Renal cortical epithelial cell (primary cell): ENCODE results near the gene FRAS1. TPM values are rescaled to one million over a fixed set of nuclear protein-coding genes. Genes with fewer than 3 reads are reported as not detected.
"Not testable (repeated sequence)": the region's sequence is repeated elsewhere in the genome, so short reads cannot be mapped to it uniquely, and the experiment has no call there.

Source experiments
- DNase-seq: peaks from one replicate; pipeline ENCODE4 v3.0.0-alpha.2; 2011; ENCODE audit warnings: low read depth
- total RNA-seq: library from RNA; depleted of rRNA; stranded (reverse); fragments of >200 nt; gene quantifications from 2 replicates; pipeline ENCODE4 v1.2.3, GENCODE V29; 2014

The FRAS1 gene
- total RNA-seq, 1 donor from 2014 or later, result 30.3 TPM

- peak; percentile 29 for DNase-seq
Measured at GRCh38 chr4:78057600-78058550, 752 bp downstream of the FRAS1 start.

- DNase-seq, result peak; percentile 36
Measured at GRCh38 chr4:78058591-78059523, 1.7 kb downstream of the FRAS1 start.

- peak; percentile 85 for DNase-seq
Measured at GRCh38 chr4:78059524-78059889, 2.4 kb downstream of the FRAS1 start.

- no peak for DNase-seq
Measured at GRCh38 chr4:78059938-78060337, 2.8 kb downstream of the FRAS1 start.

- DNase-seq, result no peak
Measured at GRCh38 chr4:78061939-78062570, 4.9 kb downstream of the FRAS1 start.

GRCh38 chr4:78065508-78066192 lies 8.5 kb downstream of the FRAS1 start:
- peak; percentile 5 for DNase-seq

GRCh38 chr4:78068481-78068880 lies 11.4 kb downstream of the FRAS1 start:
- DNase-seq, result no peak

- no peak for DNase-seq
Measured at GRCh38 chr4:78069319-78069718, 12.2 kb downstream of the FRAS1 start.

GRCh38 chr4:78069859-78070258 lies 12.7 kb downstream of the FRAS1 start:
- DNase-seq, result no peak

- DNase-seq, result no peak
Measured at GRCh38 chr4:78070731-78071282, 13.7 kb downstream of the FRAS1 start.

- DNase-seq, result no peak
Measured at GRCh38 chr4:78074759-78075158, 17.6 kb downstream of the FRAS1 start.

GRCh38 chr4:78075986-78076385 lies 18.9 kb downstream of the FRAS1 start:
- DNase-seq, result no peak

- DNase-seq, result no peak
Measured at GRCh38 chr4:78078101-78078500, 21.0 kb downstream of the FRAS1 start.

- no peak for DNase-seq
Measured at GRCh38 chr4:78079726-78080430, 22.8 kb downstream of the FRAS1 start.

- DNase-seq, result no peak
Measured at GRCh38 chr4:78081541-78081940, 24.4 kb downstream of the FRAS1 start.

- no peak for DNase-seq
Measured at GRCh38 chr4:78083035-78083434, 25.9 kb downstream of the FRAS1 start.

GRCh38 chr4:78091534-78091933 lies 34.4 kb downstream of the FRAS1 start:
- DNase-seq, result no peak

GRCh38 chr4:78092350-78092749 lies 35.2 kb downstream of the FRAS1 start:
- not testable (repeated sequence) for DNase-seq

GRCh38 chr4:78092850-78093249 lies 35.7 kb downstream of the FRAS1 start:
- no peak for DNase-seq

GRCh38 chr4:78095081-78095480 lies 38.0 kb downstream of the FRAS1 start:
- DNase-seq, result no peak
